IMR-90 (cell line): ENCODE results near the gene CACNA1F. TPM values are rescaled to one million over a fixed set of nuclear protein-coding genes. Genes with fewer than 3 reads are reported as not detected.

ENCODE experiments used
- ATAC-seq: fragments of 200-7000 bp; cut with Tn5 transposase; 2 replicates; pipeline ENCODE4 v1.9.1; 2020; ENCODE audit warnings: low read depth, mild to moderate bottlenecking, moderate library complexity
- BruUV-seq: library from RNA; stranded (reverse); fragments of 400-500 nt; replicated peaks from 2 replicates; lab custom pipeline; 2021; lab: Mats Ljungman, UMichigan
- CTCF ChIA-PET: fragments of 300-600 bp; formaldehyde crosslinking; extraction: SDS; loops from one replicate; lab custom pipeline; 2021; ENCODE audit warnings: antibody characterized with exemption; lab: Yijun Ruan, JAX
- POLR2A ChIA-PET: fragments of 300-600 bp; sonication (Branson Sonifier 250); formaldehyde crosslinking; loops from one replicate; lab custom pipeline; 2022; ENCODE audit warnings: antibody characterized with exemption; ENCODE audit not compliant: unreplicated experiment; lab: Charles Lee
- DNase-seq: peaks from one replicate; pipeline ENCODE4 v3.0.0; 2013
- H2AFZ ChIP-seq: replicated peaks from 2 replicates; pipeline ENCODE3; 2013; ENCODE audit warnings: low read length, mild to moderate bottlenecking; ENCODE audit not compliant: poor library complexity
- H2AK5ac ChIP-seq: 2 replicates; pipeline ENCODE4 v1.6.1; 2013; ENCODE audit warnings: low read depth, low read length, inconsistent platforms
- H2AK9ac ChIP-seq: replicated peaks from 2 replicates; pipeline ENCODE3; 2013; ENCODE audit warnings: mild to moderate bottlenecking, low read depth, low read length, moderate library complexity; ENCODE audit not compliant: poor library complexity
- H2BK120ac ChIP-seq: 2 replicates; pipeline ENCODE4 v1.6.1; 2013; ENCODE audit warnings: low read depth, low read length, inconsistent platforms
- H2BK15ac ChIP-seq: 3 replicates; pipeline ENCODE4 v1.6.1; 2013; ENCODE audit warnings: low read depth, low read length, inconsistent platforms
- H2BK20ac ChIP-seq: 2 replicates; pipeline ENCODE4 v1.6.1; 2013; ENCODE audit warnings: low read depth, mild to moderate bottlenecking, inconsistent platforms, low read length, moderate library complexity
- H2BK5ac ChIP-seq: 2 replicates; pipeline ENCODE4 v1.6.1; 2013; ENCODE audit warnings: mild to moderate bottlenecking, low read depth, low read length, inconsistent platforms; ENCODE audit not compliant: poor library complexity, severe bottlenecking
- H3K14ac ChIP-seq: replicated peaks from 2 replicates; pipeline ENCODE4 v1.6.1; 2013; ENCODE audit warnings: low read depth, low read length, inconsistent platforms
- H3K18ac ChIP-seq: 2 replicates; pipeline ENCODE4 v1.6.1; 2013; ENCODE audit warnings: low read depth, low read length, control low read depth
- H3K23ac ChIP-seq: 2 replicates; pipeline ENCODE4 v1.6.1; 2013; ENCODE audit warnings: low read depth, low read length, inconsistent platforms
- H3K27ac ChIP-seq: 2 replicates; pipeline ENCODE4 v1.5.1; 2013; ENCODE audit warnings: mild to moderate bottlenecking, control low read depth, low read length; ENCODE audit not compliant: insufficient read depth
- H3K27me3 ChIP-seq: 2 replicates; pipeline ENCODE4 v1.6.1; 2013; ENCODE audit warnings: low read length; ENCODE audit not compliant: control insufficient read depth, insufficient read depth
- H3K36me3 ChIP-seq: 2 replicates; pipeline ENCODE4 v1.6.1; 2013; ENCODE audit warnings: low read length, mixed read lengths; ENCODE audit not compliant: control insufficient read depth, insufficient read depth
- H3K4ac ChIP-seq: 2 replicates; pipeline ENCODE4 v1.6.1; 2013; ENCODE audit warnings: low read depth, low read length, inconsistent platforms
- H3K4me1 ChIP-seq: 2 replicates; pipeline ENCODE4 v1.6.1; 2013; ENCODE audit warnings: low read length, mixed read lengths; ENCODE audit not compliant: control insufficient read depth, insufficient read depth
- H3K4me2 ChIP-seq: 2 replicates; pipeline ENCODE4 v1.6.1; 2013; ENCODE audit warnings: low read depth, mild to moderate bottlenecking, control low read depth, low read length, moderate library complexity
- H3K4me3 ChIP-seq: 2 replicates; pipeline ENCODE4 v1.5.1; 2013; ENCODE audit warnings: low read depth, mild to moderate bottlenecking, control low read depth, low read length, moderate library complexity; ENCODE audit not compliant: insufficient read depth
- H3K56ac ChIP-seq: 2 replicates; pipeline ENCODE4 v1.6.1; 2013; ENCODE audit warnings: low read length, inconsistent platforms; ENCODE audit not compliant: insufficient read depth; ENCODE audit errors: extremely low read depth
- H3K79me1 ChIP-seq, 2 experiments: 2 replicates each; pipeline ENCODE4 v1.6.1; 2013; ENCODE audit warnings: low read length in 2 of 2, inconsistent platforms in 1 of 2, low read depth in 1 of 2
- H3K9ac ChIP-seq: 2 replicates; pipeline ENCODE4 v1.6.1; 2013; ENCODE audit warnings: low read depth, low read length, control low read depth
- H3K9me1 ChIP-seq: 2 replicates; pipeline ENCODE4 v1.6.1; 2013; ENCODE audit warnings: low read length, inconsistent platforms; ENCODE audit not compliant: insufficient read depth
- H3K9me3 ChIP-seq: 2 replicates; pipeline ENCODE4 v1.6.1; 2013; ENCODE audit warnings: low read length; ENCODE audit not compliant: control insufficient read depth, insufficient read depth
- H4K20me1 ChIP-seq: 2 replicates; pipeline ENCODE4 v1.6.1; 2013; ENCODE audit warnings: low read length, inconsistent platforms; ENCODE audit not compliant: insufficient read depth
- H4K5ac ChIP-seq: 2 replicates; pipeline ENCODE4 v1.6.1; 2013; ENCODE audit warnings: mild to moderate bottlenecking, low read depth, low read length, control low read depth
- H4K8ac ChIP-seq, 2 experiments: 2 replicates each; pipeline ENCODE4 v1.6.1; 2013; ENCODE audit warnings: low read depth in 2 of 2, low read length in 2 of 2, control low read depth in 1 of 2, inconsistent platforms in 1 of 2
- H4K91ac ChIP-seq: 2 replicates; pipeline ENCODE4 v1.6.1; 2013; ENCODE audit warnings: low read depth, low read length, inconsistent platforms; ENCODE audit not compliant: insufficient read depth
- CEBPB ChIP-seq: IDR thresholded peaks from 2 replicates; pipeline ENCODE4 v1.6.1; 2012; ENCODE audit warnings: low read depth, low read length, improper control_type of control experiment
- ELK1 ChIP-seq: fragments of 150-350 bp; IDR thresholded peaks from 2 replicates; pipeline ENCODE4 v1.6.1; 2016; ENCODE audit warnings: low read depth, mild to moderate bottlenecking, low read length, moderate library complexity, borderline replicate concordance
- MXI1 ChIP-seq: IDR thresholded peaks from 2 replicates; pipeline ENCODE4 v1.6.1; 2012; ENCODE audit warnings: low read depth, mild to moderate bottlenecking, low read length, moderate library complexity, borderline replicate concordance
- RAD21 ChIP-seq: IDR thresholded peaks from 2 replicates; pipeline ENCODE4 v1.6.1; 2012; ENCODE audit warnings: low read length, improper control_type of control experiment
- SMC3 ChIP-seq: fragments of 150-350 bp; IDR thresholded peaks from 2 replicates; pipeline ENCODE4 v1.6.1; 2016; ENCODE audit warnings: low read depth, mild to moderate bottlenecking, antibody characterized with exemption, low read length, moderate library complexity
- WGBS, 2 experiments: methylation state at CpG; one replicate each; pipeline versions ENCODE4 v1.1.5 to v1.1.7; 2013; ENCODE audit warnings: missing lambda C conversion rate in 2 of 2; ENCODE audit not compliant: insufficient read length in 1 of 2; ENCODE audit errors: extremely low coverage in 2 of 2; 5-methylcytosine and 5-hydroxymethylcytosine counted together
- dilution Hi-C: fragments of 300-500 bp; cut with HindIII; formaldehyde crosslinking; loops from one replicate; pipeline ENCODE4 v1.14.3; 2018; ENCODE audit warnings: low sequenced_read_pairs; ENCODE audit not compliant: unreplicated experiment
- in situ Hi-C: fragments of 300-500 bp; cut with MboI; formaldehyde crosslinking; loops from 3 replicates; pipeline ENCODE4 v1.14.3; 2019; ENCODE audit warnings: low sequenced_read_pairs, inconsistent platforms, mixed read lengths
- intact Hi-C: fragments of 100-400 bp; cut with micrococcal nuclease; formaldehyde crosslinking; loops from 2 replicates; pipeline ENCODE4 v1.10.0; 2022
- polyA plus RNA-seq, 3 experiments: library from polyadenylated mRNA; depleted of rRNA; stranded (reverse); fragments of >200 nt; gene quantifications; 2 replicates each; pipeline ENCODE4 v1.2.3, GENCODE V29; 2012; ENCODE audit warnings: low replicate concordance in 1 of 3
- total RNA-seq: library from RNA; depleted of rRNA; stranded (reverse); fragments of >200 nt; gene quantifications from 2 replicates; pipeline ENCODE4 v1.2.3, GENCODE V29; 2012
- TF ChIP-seq, protein P1 (sequence below): fragments of 150-350 bp; IDR thresholded peaks from 2 replicates; pipeline ENCODE4 v1.6.1; 2017; ENCODE audit warnings: mild to moderate bottlenecking, antibody characterized with exemption, low read length, low read depth
- TF ChIP-seq, protein P2 (sequence below): conservative IDR thresholded peaks from 2 replicates; pipeline ENCODE4 v1.5.1; 2012; ENCODE audit warnings: mild to moderate bottlenecking, low read depth, low read length, improper control_type of control experiment

The CACNA1F gene
- total and polyA plus RNA-seq, 2 of the 4 experiments (the other 2 are of a cell fraction), result not detected

GRCh38 chrX:49212861-49213260, 20.3 kb downstream of the CACNA1F start:
- dilution Hi-C loops (no loop called here), in situ Hi-C loops (no loop called here), intact Hi-C loops (no loop called here)
- CTCF ChIA-PET, result no interaction called here
- Histone ChIP-seq H2BK20ac (no peak overlapping the region), H3K79me1 (no peaks in the 10 kb centered on the region), H4K20me1 (no peaks in the 10 kb centered on the region), H3K27ac (no peak overlapping the region), H3K18ac (no peak overlapping the region), H4K5ac (no peak overlapping the region), H3K56ac (no peak overlapping the region), H3K4me3 (no peak overlapping the region), H3K4me2 (no peak overlapping the region), H2BK120ac (no peak overlapping the region), H2BK15ac (no peak overlapping the region), H3K36me3 (no peaks in the 10 kb centered on the region), H2AFZ (no peak overlapping the region), H3K9me1 (no peaks in the 10 kb centered on the region), H3K23ac (no peak overlapping the region), H3K4ac (no peak overlapping the region), H4K8ac (no peak overlapping the region), H2BK5ac (no peak overlapping the region), H3K9ac (no peak overlapping the region), H3K9me3 (peaks cover 4% of the 10 kb centered on the region), H4K91ac (no peak overlapping the region), H2AK9ac (no peak overlapping the region), H3K14ac (no peak overlapping the region), H2AK5ac (no peak overlapping the region), H3K27me3 (peaks cover 2% of the 10 kb centered on the region; the same call in 1 of the 2 replicates), H3K4me1 (no peaks in the 10 kb centered on the region)
- WGBS, 2 experiments, result 20% methylated on average over 1 of the region's 1 CpG; no CpG with 5 or more reads in 1 of the 2 experiments
- POLR2A ChIA-PET, result no interaction called here
- DNase-seq, result no peak
- BruUV-seq, result no TSS peak
- ATAC-seq, result no peak
- no peak for TF ChIP-seq SMC3
- no peak for TF ChIP-seq MXI1
- TF ChIP-seq CEBPB, result no peak
- TF ChIP-seq, protein P1, sequence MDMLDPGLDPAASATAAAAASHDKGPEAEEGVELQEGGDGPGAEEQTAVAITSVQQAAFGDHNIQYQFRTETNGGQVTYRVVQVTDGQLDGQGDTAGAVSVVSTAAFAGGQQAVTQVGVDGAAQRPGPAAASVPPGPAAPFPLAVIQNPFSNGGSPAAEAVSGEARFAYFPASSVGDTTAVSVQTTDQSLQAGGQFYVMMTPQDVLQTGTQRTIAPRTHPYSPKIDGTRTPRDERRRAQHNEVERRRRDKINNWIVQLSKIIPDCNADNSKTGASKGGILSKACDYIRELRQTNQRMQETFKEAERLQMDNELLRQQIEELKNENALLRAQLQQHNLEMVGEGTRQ, result no peak
- no peak for TF ChIP-seq RAD21
- no peak for TF ChIP-seq ELK1
- TF ChIP-seq, protein P2, sequence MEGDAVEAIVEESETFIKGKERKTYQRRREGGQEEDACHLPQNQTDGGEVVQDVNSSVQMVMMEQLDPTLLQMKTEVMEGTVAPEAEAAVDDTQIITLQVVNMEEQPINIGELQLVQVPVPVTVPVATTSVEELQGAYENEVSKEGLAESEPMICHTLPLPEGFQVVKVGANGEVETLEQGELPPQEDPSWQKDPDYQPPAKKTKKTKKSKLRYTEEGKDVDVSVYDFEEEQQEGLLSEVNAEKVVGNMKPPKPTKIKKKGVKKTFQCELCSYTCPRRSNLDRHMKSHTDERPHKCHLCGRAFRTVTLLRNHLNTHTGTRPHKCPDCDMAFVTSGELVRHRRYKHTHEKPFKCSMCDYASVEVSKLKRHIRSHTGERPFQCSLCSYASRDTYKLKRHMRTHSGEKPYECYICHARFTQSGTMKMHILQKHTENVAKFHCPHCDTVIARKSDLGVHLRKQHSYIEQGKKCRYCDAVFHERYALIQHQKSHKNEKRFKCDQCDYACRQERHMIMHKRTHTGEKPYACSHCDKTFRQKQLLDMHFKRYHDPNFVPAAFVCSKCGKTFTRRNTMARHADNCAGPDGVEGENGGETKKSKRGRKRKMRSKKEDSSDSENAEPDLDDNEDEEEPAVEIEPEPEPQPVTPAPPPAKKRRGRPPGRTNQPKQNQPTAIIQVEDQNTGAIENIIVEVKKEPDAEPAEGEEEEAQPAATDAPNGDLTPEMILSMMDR, result no peak
